Gastrocnemius medialis (tissue), 4 donors: ENCODE data around the gene JPH2.

Experiments used
- CTCF ChIP-seq, 5 experiments: fragments of 450-650 bp in 3 of 5; fragments of 200-600 bp in 2 of 5; sonication (generic) in 2 of 5; IDR thresholded peaks in 4 of 5; conservative IDR thresholded peaks in 1 of 5; 1 replicate in 4 of 5; 2 replicates in 1 of 5; pipeline ENCODE4 v1.5.1; 2016 to 2019; ENCODE audit warnings: antibody characterized with exemption in 5 of 5, mild to moderate bottlenecking in 3 of 5, moderate library complexity in 3 of 5
- POLR2A ChIP-seq, 2 donors: fragments of 450-650 bp; IDR thresholded peaks; one replicate each; pipeline ENCODE4 v1.6.1; 2017; ENCODE audit warnings: antibody characterized with exemption in 2 of 2, mild to moderate bottlenecking in 2 of 2, moderate library complexity in 2 of 2

GRCh38 chr20:44185574-44185973, 1.4 kb downstream of the JPH2 start:
- no peak for TF ChIP-seq POLR2A (IDR thresholded peaks at IDR 0.05)
- TF ChIP-seq CTCF (IDR thresholded peaks at IDR 0.05 in 4 of 5, conservative IDR thresholded peaks at IDR 0.05 in 1 of 5) = no peak
